GM21619 (cell line): ENCODE results near the gene VPS41.
A peak's percentile ranks its signal among the peaks of the same experiment; 100 is the strongest.
"Not testable (repeated sequence)": the region's sequence is repeated elsewhere in the genome, so short reads cannot be mapped to it uniquely, and the experiment has no call there.

Source experiments
- ATAC-seq: cut with Tn5 transposase; IDR thresholded peaks from one replicate; pipeline ENCODE4 v1.9.1; 2021; ENCODE audit not compliant: unreplicated experiment

Gene VPS41

DNA sequence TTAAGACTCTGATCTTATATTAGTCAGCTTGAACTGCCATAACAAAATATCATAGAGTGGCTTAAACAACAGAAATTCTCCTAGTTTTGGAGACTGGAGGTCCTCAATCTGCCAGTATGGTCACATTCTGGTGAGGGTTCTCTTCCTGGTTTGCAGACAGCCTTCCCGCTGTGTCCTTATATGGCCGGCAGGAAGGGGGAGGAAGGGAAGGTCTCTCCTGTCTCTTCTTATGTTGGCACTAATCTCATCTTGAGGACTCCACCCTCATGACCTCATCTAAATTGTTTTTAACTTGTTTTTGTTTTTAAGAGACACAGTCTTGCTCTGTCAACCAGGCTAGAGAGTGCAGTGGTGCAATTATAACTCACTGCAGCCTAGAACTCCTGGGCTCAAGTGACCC is 53.1 kb downstream of the VPS41 start:
- no peak for ATAC-seq

DNA sequence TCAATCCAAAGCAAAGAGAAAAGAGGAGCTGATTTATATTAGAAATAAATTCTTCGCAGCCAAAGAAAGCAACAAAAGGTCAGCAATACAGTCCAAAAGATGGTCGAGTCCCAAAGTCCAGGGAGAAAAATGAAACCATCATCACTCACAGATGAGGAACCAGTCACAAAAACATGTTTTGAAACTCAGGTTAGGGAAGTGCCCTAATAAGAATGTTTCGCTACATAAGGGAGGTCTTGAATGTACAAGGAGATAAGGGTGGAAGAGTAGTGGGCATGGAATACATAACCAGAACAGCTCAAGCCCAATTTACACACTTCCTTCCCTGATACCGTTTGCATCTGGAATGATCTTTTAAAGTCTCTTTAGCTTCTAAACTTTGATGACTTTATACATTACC is 53.6 kb downstream of the VPS41 start:
- no peak for ATAC-seq

DNA sequence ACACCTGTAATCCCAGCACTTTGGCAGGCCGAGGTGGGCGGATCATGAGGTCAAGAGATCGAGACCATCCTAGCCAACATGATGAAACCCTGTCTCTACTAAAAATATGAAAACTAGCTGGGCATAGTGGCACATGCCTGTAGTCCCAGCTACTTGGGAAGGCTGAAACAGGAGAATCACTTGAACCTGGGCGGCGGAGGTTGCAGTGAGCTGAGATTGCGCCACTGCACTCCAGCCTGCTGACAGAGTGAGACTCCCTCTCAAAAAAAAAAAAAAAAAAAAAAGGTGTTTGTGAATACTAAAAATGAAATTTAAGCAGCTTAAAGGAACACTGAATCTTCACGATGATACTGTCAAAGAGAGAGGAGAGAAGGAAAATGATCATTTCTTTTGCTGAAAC is 54.0 kb downstream of the VPS41 start:
- ATAC-seq: not testable (repeated sequence)

DNA sequence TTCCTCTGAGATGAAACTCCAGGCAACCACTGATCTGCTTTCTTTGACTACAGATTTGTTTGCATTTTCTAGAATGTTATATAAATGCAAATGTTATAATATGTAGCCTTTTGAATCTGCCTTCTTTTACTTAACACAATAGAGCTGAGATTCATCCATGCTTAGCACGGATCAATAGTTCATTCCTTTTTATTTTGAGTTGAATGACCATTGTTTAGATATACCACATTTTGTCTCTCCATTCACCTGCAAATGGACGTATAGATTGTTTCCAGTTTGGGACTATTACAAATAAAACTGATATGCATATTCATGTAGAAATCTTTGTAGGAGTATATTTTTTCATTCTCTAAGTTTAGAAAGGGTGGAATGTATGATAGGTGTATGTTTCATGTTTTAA is 57.7 kb downstream of the VPS41 start:
- no peak for ATAC-seq

DNA sequence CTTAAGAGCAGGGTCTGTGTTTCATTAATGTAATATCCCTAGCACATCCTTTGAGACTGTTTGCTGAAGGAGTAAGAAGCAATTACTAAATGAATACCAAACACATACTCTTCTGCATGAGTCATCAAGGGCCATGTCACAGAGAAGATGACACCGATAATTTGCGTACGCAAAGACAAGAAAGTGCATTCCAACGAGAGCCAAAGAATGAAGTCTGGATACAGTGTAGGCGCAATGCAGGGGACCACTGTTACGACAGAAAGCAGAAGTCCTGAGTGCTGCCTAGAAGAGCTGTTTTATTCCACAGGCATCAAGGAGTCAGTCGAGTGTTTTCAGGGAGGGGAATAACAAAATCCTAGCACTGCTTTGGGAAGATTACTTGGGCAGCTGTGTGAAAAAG is 62.7 kb downstream of the VPS41 start:
- no peak for ATAC-seq

DNA sequence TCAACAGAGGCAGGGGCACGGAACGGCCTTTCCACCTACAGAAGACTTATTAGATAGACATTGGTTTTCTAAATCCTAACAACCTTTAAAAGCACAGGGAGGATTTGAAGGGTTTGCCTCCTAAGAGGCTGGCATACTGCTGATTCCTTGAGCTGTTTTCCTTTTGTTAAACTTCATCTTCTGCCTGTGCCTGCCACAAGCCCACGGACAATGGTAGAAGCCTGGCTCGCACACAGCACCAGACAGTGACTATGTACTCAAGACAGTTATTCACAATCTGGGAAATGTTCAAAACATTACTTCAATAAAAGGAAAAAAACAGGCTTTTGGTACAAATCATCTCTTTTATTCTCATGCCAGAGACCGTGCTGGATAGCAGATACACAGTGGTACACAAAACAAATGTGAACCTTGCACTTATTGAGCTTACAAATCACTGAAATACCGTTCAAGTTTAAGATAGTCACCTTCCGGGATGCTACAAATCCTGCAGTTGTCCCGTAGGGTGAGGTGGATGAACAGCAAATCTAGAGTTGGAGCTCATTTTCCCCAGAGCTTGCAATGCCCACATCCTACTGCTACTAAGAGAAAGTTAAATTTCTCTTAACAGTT is 63.9 kb downstream of the VPS41 start:
- no peak for ATAC-seq

DNA sequence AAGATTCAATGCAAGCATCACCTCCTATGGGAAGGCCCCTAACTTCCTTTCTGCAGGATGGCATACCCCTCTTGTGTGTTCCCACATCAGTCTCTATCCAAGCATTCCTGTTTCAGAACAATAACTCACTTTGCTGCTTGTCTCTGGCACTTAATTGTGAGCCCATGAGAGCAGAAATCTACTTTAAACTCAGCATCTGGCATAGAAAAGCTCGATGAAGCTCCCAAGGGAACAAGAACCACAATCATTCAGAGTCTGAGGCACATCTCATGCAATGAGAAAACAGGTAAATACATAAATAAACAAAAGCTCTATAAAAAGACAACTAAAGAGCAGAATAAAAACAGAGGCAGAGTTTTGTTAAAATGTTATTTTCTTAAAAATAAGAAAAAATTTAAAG is 66.2 kb downstream of the VPS41 start:
- ATAC-seq: no peak

DNA sequence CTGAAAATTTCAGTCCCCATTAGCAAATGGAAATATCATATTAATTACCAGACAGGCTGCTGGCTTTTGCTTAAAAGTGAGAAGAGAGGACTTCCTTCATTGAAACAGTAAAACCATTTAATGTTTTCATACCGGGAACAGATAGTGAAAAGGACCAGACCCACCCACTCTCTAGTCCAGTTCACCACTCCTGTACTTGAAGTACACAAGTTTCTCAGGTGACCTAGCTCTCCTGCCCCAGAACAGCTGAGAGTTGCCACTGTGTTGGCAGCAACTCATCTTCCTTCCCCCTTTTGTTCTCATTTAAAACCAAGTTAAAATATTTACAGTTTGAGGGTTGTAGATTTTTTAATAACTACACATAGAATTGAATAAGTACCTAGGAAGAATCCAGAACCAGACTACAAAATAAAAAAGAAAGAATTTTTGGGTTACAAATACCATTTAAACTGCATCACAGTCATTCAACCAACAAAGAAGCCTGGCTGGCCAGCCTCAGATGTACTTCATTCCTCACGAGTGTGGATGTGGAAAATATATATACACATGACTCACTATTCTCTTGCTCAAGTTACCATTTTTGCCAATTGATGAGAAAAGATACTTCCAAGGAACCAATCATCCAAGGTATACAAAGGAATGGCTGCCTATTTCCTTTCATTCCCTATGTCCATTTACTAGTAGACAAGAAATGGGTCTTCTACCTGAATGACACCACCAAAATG is 68.1 kb downstream of the VPS41 start:
- no peak for ATAC-seq

DNA sequence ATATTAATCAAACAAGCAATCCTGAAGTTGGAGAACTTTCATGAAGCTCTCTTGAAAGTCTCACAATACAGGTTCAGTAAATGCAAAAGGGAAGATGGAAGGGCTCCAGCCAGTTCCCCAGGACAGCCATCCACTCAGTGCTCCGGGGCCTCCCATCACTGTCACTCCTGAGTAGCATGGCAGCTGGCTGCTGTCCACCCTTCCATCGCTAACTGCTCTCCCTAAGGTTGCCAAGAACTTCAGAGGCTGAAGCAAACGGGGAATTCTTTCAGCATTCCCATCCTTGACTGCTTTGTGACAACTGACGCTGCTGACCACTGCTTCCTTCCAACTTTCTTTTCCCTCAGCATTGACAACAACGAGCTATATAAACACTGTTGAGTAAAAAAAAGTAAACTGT is 69.1 kb downstream of the VPS41 start:
- no peak for ATAC-seq

DNA sequence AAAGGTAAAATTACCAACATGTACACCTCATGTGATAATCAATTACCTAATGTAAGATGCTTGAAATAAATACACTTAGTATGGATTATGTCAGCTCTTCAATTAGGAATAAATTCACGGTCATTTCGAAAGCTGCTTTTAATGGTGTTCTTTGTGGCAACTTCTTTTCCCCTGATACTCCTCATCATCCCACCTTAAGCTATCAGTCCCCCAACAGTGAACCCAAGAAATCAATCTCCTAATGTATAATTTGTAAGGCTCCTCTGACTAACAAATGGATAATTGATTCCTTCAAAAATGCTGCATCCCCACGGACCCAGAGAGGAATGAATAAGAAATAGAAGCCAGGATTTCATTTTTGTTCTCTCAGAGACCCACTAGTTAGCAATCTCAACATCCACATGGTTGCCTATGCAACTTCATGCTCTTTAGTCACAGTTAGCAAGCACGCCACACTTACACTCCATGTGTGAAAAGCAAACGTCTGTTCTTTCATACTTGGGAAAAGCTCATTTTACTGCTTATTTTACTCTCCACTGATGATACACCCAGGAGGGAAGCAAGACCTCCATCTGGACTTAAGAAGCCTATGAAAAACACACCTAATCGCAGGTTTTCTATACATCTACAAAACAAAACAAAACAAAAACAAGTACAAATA is 70.1 kb downstream of the VPS41 start:
- ATAC-seq: no peak

DNA sequence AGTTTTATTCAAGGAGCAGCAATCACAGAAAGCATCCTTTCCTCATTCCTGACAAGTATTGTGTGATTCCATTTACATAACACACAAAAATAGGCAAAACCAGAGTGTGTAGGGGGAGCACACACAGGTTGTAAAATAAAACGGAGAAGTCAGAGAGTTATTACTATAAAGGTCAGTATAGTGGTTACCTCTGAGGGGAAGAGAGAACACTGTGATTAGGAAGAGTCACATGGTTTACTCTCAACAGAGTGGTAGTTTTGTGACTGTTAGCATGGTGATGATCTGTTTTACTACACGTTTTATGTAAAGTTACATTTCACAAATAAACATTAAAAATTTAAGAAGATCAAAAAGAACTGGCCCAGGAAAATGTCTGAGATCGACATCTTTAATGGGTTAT is 74.6 kb downstream of the VPS41 start:
- no peak for ATAC-seq

DNA sequence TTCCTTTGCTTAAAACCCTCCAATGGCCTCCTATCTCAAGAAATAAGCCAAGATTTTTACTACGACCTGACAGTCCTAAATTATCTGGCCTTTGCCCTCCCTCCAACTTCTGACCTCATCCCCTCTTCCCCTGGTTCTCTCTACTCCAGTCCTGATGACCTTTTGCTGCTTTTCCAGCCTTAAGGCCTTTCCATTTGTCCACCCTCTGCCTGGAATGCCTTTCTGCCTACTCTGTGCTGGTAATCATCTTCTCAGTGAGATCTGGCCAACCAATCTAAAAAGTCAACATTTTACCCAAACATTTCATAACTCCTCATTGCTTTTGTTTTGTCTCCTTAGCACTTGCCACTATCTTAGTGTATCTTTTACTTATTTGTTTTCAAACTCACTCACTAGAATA is 75.7 kb downstream of the VPS41 start:
- ATAC-seq: no peak

DNA sequence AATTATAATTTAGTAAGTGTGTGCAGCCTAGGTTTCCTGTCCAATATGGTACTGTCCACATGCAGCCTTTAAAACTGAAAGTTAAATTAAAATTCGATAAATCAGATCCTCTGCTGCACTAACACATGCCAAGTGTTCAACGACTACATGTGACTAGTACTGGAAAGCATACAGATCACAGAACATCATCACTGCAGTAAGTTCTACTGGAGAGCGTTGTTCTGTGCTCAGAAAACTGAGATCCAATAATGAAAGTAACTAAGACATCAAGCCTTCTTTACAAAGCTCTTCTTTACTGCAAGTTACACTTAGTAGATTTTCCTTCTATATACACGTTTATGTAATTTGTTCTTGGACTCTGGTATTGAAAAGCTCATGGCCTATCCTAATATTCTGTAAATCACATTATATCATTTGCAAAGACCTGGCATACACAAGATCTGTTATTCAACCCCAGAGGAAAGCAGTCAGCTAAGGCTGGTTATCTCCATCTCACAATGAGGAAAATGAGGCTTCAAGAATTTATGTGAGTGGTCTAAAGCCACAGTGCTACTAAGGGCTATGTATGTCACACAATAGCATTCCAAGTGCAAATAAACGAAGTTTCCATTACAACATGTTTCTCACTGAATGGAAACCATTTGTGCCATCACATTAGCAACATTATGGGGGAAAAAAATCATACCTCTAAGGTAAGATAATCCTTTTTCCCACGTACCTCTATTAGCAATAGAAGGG is 77.6 kb downstream of the VPS41 start:
- ATAC-seq: no peak

DNA sequence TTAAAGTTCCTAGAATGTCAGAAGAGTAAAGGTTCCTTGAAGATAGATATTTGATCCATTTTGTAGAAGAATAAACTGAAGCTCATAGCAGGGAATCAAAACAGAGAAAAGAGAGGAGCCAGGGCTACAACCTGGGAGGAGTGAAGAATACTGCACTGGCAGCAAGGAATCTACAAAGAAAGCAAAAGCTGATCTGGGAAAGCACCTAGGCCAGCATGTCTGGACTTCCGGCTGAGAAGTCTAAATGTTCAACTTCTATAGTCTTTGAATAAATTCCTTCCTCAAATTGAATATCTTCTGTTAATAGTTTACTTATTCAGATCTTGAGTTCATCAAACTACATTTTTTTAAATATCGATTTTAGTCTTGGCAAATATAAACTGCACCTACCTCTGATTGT is 78.2 kb downstream of the VPS41 start:
- no peak for ATAC-seq

DNA sequence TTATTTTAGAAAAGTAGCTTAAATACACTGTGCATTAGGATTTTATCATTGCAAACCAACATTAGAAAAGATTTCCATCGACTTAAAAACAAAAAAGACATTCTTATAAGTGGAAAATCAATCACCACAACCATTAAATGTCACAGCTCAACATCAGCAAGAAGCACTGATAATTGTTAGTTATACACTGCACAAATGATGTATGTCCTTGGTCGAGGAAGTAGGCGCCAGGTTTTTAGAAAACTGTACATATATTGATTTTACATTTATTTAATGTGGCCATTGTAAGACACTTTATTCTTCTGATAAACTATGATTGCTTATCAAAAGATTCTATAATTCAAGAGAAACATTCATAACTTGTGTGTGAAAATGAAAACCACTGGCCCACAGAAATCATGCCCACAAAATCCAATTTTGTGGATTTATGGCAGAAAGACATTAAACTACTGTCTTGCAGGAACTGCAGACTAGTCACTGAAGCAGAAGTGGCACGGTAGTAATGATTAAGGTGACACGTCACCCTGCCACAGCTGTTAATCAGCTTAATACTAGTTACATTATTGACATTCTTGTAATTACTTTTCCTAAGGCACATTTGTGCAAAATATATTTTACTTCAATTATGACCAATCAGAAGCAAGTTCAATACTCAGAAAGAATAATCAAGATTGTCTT is 79.4 kb downstream of the VPS41 start:
- no peak for ATAC-seq

DNA sequence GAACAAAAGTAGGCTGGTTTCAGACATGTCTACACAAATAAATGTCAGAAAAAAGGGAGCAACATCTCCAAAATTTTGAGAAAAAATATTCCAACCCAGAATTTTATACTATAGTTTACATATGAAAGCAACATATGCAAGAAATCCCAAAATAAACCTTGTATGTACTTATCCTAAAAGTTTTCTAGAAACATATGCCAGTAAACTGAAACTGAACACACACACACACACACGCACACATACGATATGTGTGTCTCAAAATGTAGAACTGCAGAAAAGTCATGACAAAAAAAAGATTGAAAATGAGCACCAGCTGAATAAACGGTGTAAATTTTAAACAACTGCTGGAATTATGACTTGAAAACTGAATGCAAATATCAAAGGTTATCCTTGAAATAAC is 81.0 kb downstream of the VPS41 start:
- ATAC-seq: no peak

DNA sequence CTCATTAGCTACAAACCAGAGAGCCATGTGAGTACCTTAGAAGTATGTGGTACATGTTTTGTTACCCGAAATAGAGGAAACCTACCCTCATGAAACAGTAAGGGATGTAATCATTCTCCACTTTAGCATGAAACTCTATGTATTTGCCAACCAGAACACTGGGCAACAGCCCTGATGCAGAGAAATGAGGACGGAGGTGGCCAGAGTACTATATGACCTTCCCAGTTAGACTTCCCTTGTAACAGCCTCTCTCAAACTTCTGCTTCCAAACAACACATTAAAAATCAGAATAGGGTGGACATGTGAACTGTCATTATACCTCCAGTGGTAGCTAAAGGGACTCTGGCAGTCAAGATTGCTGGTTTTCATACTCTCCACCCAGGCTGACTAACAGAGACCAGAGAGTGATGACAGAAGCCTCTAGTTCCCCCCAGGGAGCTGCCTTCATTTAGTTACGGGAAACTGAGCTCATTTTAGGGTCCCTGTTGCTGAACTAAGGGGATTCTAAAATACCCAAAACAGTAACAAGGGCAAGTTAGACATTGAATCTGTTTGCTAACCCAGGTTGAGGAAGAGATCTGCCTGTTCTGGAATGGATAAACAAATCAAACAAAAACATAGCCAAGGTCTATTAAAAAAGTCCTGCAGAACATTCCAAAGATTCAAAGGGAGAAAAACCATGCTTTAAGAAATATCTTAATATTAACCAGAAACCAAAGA is 83.1 kb downstream of the VPS41 start:
- ATAC-seq: peak; percentile 67

DNA sequence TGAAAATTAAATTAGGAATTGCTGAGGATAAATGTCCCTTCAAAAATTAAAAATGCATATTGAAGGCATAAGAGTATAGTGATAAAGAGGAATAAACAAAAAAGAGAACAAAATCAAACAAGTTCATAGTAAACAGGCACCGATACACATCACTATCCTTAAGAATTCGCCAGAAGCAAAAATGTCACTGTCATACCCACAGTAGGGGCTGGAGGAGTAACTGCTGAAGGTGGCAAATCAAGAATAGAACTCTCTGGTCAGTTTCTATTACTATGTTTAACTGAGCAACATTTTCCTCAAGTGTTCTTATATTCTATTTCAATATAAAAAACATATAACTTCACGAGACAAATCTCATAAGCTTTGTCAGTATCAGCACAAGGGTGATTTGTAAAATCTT is 84.0 kb downstream of the VPS41 start:
- ATAC-seq: no peak

DNA sequence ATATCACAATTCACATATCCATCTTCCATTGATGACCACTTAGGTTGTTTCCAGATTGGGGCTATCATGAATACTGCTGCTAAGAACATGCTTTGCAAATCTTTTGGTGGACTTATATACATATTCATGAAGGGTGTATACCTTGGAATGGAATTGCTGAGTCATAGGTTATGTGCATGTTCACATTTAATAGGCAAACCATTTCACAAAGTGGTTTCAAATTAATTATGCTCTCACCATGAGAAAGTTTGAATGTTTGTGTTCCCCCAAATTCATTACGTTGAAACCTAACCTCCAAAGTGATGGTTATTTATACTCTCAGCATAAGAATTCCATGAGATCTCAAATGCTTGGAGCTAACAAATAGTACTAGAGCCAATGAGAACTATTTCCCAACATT is 86.4 kb downstream of the VPS41 start:
- ATAC-seq: no peak

DNA sequence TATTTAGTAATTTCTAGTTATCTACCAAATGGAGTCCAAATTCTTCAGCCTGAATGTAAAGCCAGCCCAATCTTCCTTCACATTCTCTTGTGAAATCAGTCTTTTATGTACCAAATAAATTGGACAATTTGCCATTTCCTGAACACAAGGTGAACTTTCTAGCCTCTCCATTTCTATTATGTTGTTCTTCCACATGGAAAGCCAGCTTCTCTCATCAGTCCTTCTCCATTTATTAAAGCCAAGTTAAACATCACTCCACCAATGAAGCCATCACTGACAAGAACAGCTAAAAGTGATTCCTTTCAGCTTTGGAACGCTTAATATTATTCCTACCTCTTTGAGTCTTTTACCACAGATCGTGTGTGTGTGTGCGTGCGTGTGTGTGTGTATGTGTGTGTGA is 88.4 kb downstream of the VPS41 start:
- ATAC-seq: no peak

DNA sequence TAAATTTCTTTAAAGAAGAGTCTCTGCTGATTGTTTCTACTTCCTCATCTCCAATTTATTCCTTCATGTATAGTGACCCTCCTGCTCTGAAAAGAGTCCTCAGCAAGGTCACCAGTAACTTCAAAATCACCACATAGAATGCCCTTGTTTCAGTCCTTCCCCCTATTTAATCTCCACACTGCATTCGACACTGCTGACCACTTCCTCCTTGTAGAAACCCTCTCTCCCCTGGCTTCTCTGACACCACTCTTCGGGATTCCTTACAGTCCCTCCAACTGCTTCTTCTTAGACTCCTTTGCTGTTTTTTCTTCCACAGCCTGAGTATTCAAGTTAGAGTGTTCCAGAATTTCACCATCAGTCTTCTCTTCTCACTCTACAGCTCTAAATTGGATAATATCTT is 89.5 kb downstream of the VPS41 start:
- no peak for ATAC-seq
